OCI-LY1 (cell line): ENCODE measurements around the gene TRIM59.

Source experiments
- H2AFZ ChIP-seq: fragments of 200-600 bp; sonication (generic), shearing (Covaris generic); 2 replicates; pipeline ENCODE4 v1.6.0; 2014; ENCODE audit warnings: antibody characterized with exemption, mild to moderate bottlenecking, low read length
- H3F3A ChIP-seq: fragments of 200-600 bp; sonication (generic), shearing (Covaris generic); 2 replicates; pipeline ENCODE4 v1.6.0; 2014; ENCODE audit warnings: mild to moderate bottlenecking, antibody characterized with exemption, low read length, moderate library complexity; ENCODE audit not compliant: insufficient read depth
- H3K27ac ChIP-seq: fragments of 200-600 bp; sonication (generic); 2 replicates; pipeline ENCODE4 v1.5.1; 2014; ENCODE audit warnings: low read length, mixed run types, mild to moderate bottlenecking, low read depth; ENCODE audit not compliant: poor library complexity, severe bottlenecking
- H3K27me3 ChIP-seq: fragments of 200-600 bp; sonication (generic); 2 replicates; pipeline ENCODE4 v1.6.0; 2014; ENCODE audit warnings: antibody characterized with exemption, mild to moderate bottlenecking, low read length, moderate library complexity; ENCODE audit not compliant: insufficient read depth
- H3K36me3 ChIP-seq: fragments of 200-600 bp; sonication (generic); 2 replicates; pipeline ENCODE4 v1.6.1; 2014; ENCODE audit warnings: mild to moderate bottlenecking, antibody characterized with exemption, low read length, moderate library complexity, mixed read lengths; ENCODE audit not compliant: insufficient read depth
- H3K4me1 ChIP-seq: fragments of 200-600 bp; sonication (generic); 2 replicates; pipeline ENCODE4 v1.5.1; 2014; ENCODE audit warnings: mild to moderate bottlenecking, low read length, moderate library complexity; ENCODE audit not compliant: insufficient read depth, severe bottlenecking
- H3K4me2 ChIP-seq: fragments of 200-600 bp; sonication (generic), shearing (Covaris generic); 2 replicates; pipeline ENCODE4 v1.6.1; 2014; ENCODE audit warnings: low read length
- H3K4me3 ChIP-seq: fragments of 200-600 bp; sonication (generic); 2 replicates; pipeline ENCODE4 v1.5.1; 2014; ENCODE audit warnings: low read length, low read depth, mild to moderate bottlenecking, mixed read lengths; ENCODE audit not compliant: poor library complexity, severe bottlenecking
- H3K79me2 ChIP-seq: fragments of 200-600 bp; shearing (Covaris generic); 2 replicates; pipeline ENCODE4 v1.6.1; 2016; ENCODE audit warnings: mixed run types, low read length, mixed read lengths; ENCODE audit not compliant: insufficient read depth
- H3K9ac ChIP-seq: fragments of 200-600 bp; sonication (generic), shearing (Covaris generic); 2 replicates; pipeline ENCODE4 v1.6.1; 2014; ENCODE audit warnings: mild to moderate bottlenecking, low read length, mixed read lengths
- H3K9me2 ChIP-seq: fragments of 200-600 bp; sonication (generic), shearing (Covaris generic); 2 replicates; pipeline ENCODE4 v1.6.1; 2014; ENCODE audit warnings: low read depth, mild to moderate bottlenecking, low read length, mixed read lengths
- H3K9me3 ChIP-seq: fragments of 200-600 bp; shearing (Covaris generic); 2 replicates; pipeline ENCODE4 v1.6.1; 2014; ENCODE audit warnings: low read length, mixed read lengths
- H4K20me1 ChIP-seq: fragments of 200-600 bp; sonication (generic), shearing (Covaris generic); 2 replicates; pipeline ENCODE4 v1.6.0; 2016; ENCODE audit warnings: mild to moderate bottlenecking, low read length; ENCODE audit not compliant: insufficient read depth
- EZH2 ChIP-seq: fragments of 200-600 bp; sonication (generic), shearing (Covaris generic); IDR thresholded peaks from 2 replicates; pipeline ENCODE4 v1.8.0; 2017; ENCODE audit warnings: borderline replicate concordance, mixed run types, mild to moderate bottlenecking, antibody characterized with exemption, low read length, moderate library complexity, mixed read lengths
- TF ChIP-seq, protein P1 (sequence below): fragments of 200-600 bp; sonication (generic), shearing (Covaris generic); IDR thresholded peaks from 2 replicates; pipeline ENCODE4 v1.5.1; 2017; ENCODE audit warnings: mild to moderate bottlenecking, antibody characterized with exemption, low read length, moderate library complexity, mixed read lengths

Gene TRIM59

DNA sequence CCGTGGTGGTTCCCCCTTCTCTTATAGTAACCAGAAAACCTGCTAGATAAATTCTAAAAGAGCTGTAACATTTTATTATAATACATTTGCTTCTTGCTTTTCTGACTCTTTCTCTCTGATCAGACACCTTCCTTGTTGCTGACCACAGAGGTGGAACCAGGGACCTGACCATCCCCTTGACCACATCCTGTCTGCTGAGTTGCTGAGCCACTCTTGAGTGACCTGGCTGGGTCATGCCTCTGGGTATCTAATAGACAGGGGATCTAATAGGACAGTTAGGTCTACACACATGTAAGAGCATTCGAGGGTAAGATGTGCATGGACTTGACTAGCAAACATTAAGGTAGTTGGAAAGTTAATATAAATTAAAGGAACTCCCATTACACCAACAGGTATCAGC, 22.8 kb upstream of the TRIM59 start:
- no peaks in the 10 kb centered on the region for H3K36me3 ChIP-seq
- no peaks in the 10 kb centered on the region; the same call in 1 of the 2 replicates for H3K27me3 ChIP-seq
- no peaks in the 10 kb centered on the region for H4K20me1 ChIP-seq
- H3K79me2 ChIP-seq: no peaks in the 10 kb centered on the region
- H3K4me2 ChIP-seq: no peak overlapping the region
- H2AFZ ChIP-seq: no peak overlapping the region
- H3F3A ChIP-seq: no peaks in the 10 kb centered on the region
- H3K9me2 ChIP-seq: no peaks in the 10 kb centered on the region
- no peak overlapping the region for H3K27ac ChIP-seq
- peaks cover 21% of the 10 kb centered on the region for H3K9me3 ChIP-seq
- TF ChIP-seq EZH2: no peak
- TF ChIP-seq, protein P1, sequence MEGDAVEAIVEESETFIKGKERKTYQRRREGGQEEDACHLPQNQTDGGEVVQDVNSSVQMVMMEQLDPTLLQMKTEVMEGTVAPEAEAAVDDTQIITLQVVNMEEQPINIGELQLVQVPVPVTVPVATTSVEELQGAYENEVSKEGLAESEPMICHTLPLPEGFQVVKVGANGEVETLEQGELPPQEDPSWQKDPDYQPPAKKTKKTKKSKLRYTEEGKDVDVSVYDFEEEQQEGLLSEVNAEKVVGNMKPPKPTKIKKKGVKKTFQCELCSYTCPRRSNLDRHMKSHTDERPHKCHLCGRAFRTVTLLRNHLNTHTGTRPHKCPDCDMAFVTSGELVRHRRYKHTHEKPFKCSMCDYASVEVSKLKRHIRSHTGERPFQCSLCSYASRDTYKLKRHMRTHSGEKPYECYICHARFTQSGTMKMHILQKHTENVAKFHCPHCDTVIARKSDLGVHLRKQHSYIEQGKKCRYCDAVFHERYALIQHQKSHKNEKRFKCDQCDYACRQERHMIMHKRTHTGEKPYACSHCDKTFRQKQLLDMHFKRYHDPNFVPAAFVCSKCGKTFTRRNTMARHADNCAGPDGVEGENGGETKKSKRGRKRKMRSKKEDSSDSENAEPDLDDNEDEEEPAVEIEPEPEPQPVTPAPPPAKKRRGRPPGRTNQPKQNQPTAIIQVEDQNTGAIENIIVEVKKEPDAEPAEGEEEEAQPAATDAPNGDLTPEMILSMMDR: no peak
- no peaks in the 10 kb centered on the region for H3K4me1 ChIP-seq
- no peak overlapping the region for H3K4me3 ChIP-seq
- H3K9ac ChIP-seq: no peak overlapping the region

DNA sequence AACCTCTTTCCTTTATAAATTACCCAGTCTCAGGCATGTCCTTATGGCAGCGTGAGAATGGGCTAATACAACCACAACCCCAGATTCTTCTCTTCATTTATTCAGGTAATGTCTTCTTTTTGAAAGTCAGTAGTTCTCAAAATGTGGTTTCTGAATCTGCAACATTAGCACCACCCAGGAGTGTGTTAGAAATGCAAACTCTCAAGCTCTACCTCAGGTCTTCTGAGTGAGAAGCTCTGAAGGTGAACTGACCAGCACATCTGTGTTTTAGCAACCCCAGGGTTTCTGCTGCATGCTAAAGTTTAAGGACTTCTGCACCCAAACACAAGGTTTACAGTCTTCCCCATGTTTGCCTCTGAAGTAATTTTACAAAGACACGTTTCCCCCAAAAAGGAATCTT, 22.3 kb upstream of the TRIM59 start:
- no peak overlapping the region for H3K4me2 ChIP-seq
- no peaks in the 10 kb centered on the region; the same call in 1 of the 2 replicates for H3K27me3 ChIP-seq
- H3K9ac ChIP-seq: no peak overlapping the region
- H3K9me2 ChIP-seq: no peaks in the 10 kb centered on the region
- no peak overlapping the region for H2AFZ ChIP-seq
- no peaks in the 10 kb centered on the region for H4K20me1 ChIP-seq
- H3K4me1 ChIP-seq: no peaks in the 10 kb centered on the region
- H3K9me3 ChIP-seq: peaks cover 21% of the 10 kb centered on the region
- H3K36me3 ChIP-seq: no peaks in the 10 kb centered on the region
- H3K4me3 ChIP-seq: no peak overlapping the region
- no peak overlapping the region for H3K27ac ChIP-seq
- no peaks in the 10 kb centered on the region for H3K79me2 ChIP-seq
- no peaks in the 10 kb centered on the region for H3F3A ChIP-seq
- TF ChIP-seq EZH2: no peak
- TF ChIP-seq, protein P1: no peak

DNA sequence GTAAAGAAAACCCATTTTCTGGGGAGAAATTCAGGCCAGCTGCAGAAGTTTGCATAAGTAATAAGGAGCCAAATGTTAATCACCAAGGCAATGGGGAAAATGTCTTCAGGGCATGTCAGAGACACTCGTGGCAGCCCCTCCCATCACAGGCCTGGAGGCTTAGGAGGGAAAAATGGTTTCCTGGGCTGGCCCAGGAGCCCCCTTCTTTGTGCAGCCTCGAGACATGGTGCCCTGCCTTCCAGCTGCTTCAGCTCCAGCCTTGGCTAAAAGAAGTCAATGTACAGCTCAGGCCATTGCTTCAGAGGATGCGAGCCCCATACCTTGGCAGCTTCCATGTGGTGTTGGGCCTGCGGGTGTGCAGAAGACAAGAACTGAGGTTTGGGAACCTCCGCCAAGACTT, 20.6 kb upstream of the TRIM59 start:
- no peak overlapping the region for H3K9ac ChIP-seq
- no peaks in the 10 kb centered on the region for H4K20me1 ChIP-seq
- H3K4me3 ChIP-seq: no peak overlapping the region
- no peaks in the 10 kb centered on the region; the same call in 1 of the 2 replicates for H3K27me3 ChIP-seq
- no peaks in the 10 kb centered on the region for H3K4me1 ChIP-seq
- no peaks in the 10 kb centered on the region for H3K9me2 ChIP-seq
- no peak for TF ChIP-seq EZH2
- TF ChIP-seq, protein P1: no peak
- H3K27ac ChIP-seq: no peak overlapping the region
- H3F3A ChIP-seq: no peaks in the 10 kb centered on the region
- H2AFZ ChIP-seq: no peak overlapping the region
- H3K4me2 ChIP-seq: no peak overlapping the region
- H3K9me3 ChIP-seq: peaks cover 21% of the 10 kb centered on the region
- no peaks in the 10 kb centered on the region for H3K79me2 ChIP-seq
- no peaks in the 10 kb centered on the region for H3K36me3 ChIP-seq
